ENCODE results near the gene CHAF1A. TPM values are rescaled to one million over a fixed set of nuclear protein-coding genes. Genes with fewer than 3 reads are reported as not detected.

Gene CHAF1A
- total RNA-seq, 1 donor from 2014 or later: 6.8 TPM

GRCh38 chr19:4390017-4390566 is 12.3 kb upstream of the CHAF1A start:
- Histone ChIP-seq H3K27me3 (ENCODE audit: control insufficient read depth, insufficient read depth, low read length) (no peaks in the 10 kb centered on the region), H3K36me3 (ENCODE audit: control insufficient read depth, insufficient read depth, low read length) (peaks cover 2% of the 10 kb centered on the region), H3K4me3 (ENCODE audit: low read depth, low read length) (no peak overlapping the region)
- DNase-seq (ENCODE audit: low read depth): no peak
- TF ChIP-seq CTCF (IDR thresholded peaks at IDR 0.05; ENCODE audit: insufficient read depth, low read length, poor library complexity, severe bottlenecking): no peak

DNA sequence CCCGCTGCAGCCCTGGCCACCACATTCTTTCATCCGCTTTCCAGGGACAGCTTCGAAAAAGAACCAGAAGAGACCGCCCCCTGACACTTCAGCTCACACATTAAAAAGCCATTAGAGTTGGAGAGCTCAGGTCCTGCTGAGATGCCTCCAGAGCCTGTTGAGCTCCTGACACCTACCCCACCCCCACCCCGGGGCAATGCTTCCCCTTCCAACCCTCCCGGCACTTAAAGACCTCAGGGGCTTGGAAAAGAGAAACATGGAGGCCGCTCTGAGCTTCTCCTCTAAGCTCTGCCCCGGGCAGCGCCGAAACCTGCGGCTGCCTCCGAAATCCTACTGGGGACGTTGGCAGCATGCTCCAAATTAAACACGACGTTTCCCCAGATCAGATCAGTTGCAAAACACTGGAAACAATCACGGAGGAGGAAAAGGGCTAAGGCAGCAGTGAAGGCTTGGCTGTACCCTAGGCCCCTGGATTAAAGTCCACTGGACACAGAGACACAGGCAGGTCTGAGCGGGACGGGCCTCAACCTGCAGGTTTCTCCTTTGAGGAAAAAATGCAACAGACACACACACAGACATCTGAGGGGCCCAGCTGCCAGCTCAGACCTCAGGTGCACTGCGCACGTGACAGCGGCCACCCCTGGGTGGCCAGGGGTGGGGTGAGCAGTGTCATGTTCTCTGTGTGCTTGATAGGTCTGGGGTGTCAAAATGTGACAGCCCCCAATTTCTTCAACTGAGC is 11.7 kb upstream of the CHAF1A start:
- DNase-seq (ENCODE audit: low read depth): no peak
- H3K36me3 ChIP-seq (ENCODE audit: control insufficient read depth, insufficient read depth, low read length): peaks cover 2% of the 10 kb centered on the region
- H3K4me3 ChIP-seq (ENCODE audit: low read depth, low read length): no peak overlapping the region
- H3K27me3 ChIP-seq (ENCODE audit: control insufficient read depth, insufficient read depth, low read length): no peaks in the 10 kb centered on the region
- TF ChIP-seq CTCF (IDR thresholded peaks at IDR 0.05; ENCODE audit: insufficient read depth, low read length, poor library complexity, severe bottlenecking): no peak

DNA sequence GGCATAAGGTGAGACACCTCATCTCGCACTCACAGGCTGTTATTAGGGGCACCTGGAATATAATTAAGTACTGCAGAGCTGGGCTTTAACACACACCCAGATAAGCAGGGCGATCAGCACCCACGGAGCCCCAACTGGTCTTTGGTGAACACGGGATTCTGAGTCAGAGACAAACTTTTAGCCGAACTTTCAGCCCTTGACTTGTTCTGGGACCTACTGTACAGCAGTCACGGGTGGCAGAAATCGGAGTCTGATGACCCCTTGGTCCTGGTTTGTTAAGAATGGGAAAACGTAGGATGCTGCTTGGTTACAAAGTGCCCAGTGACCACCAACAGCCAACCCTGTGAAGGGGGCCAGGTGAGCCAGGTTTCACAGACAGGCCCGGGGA is 11.1 kb upstream of the CHAF1A start:
- no peak for DNase-seq (ENCODE audit: low read depth)
- Histone ChIP-seq H3K36me3 (ENCODE audit: control insufficient read depth, insufficient read depth, low read length) (peaks cover 3% of the 10 kb centered on the region), H3K27me3 (ENCODE audit: control insufficient read depth, insufficient read depth, low read length) (no peaks in the 10 kb centered on the region), H3K4me3 (ENCODE audit: low read depth, low read length) (no peak overlapping the region)
- TF ChIP-seq CTCF (IDR thresholded peaks at IDR 0.05; ENCODE audit: insufficient read depth, low read length, poor library complexity, severe bottlenecking): no peak

DNA sequence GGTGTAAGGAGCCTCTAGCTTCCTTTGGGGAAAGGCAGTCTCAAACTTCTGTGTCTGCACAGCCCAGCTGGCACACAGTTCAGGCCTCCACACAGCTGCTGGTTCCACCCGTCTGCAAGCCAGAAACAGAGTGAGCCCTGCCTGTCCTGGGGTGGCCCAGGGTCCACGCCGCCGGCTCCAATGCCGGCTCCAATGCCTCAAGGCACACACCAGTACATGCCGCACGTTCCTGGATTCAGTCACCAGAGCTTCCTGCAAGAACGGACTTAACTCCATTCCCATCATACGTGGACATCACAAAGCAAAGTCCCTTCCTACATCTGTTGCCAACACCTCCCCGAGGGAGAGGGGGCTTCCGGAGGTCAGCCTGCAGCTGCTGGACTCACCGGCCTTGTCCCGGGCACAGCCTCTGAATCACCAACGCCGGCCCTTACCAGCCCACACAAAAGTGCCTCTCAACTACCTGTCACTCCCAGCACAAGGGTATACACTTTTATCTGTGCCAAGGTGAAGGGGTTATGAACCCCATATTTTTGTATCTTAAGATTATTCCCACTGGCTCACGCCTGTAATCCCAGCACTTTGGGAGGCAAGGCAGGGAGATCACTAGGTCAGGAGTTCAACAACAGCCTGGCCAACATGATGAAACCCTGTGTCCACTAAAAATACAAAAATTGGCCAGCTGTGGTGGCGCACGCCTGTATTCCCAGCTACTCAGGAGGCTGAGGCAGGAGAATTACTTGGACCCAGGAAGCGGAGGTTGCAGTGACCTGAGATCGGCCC is 10.5 kb upstream of the CHAF1A start:
- no peaks in the 10 kb centered on the region for H3K27me3 ChIP-seq (ENCODE audit: control insufficient read depth, insufficient read depth, low read length)
- H3K4me3 ChIP-seq (ENCODE audit: low read depth, low read length): no peak overlapping the region
- no peak for DNase-seq (ENCODE audit: low read depth)
- peaks cover 3% of the 10 kb centered on the region for H3K36me3 ChIP-seq (ENCODE audit: control insufficient read depth, insufficient read depth, low read length)
- no peak for TF ChIP-seq CTCF (IDR thresholded peaks at IDR 0.05; ENCODE audit: insufficient read depth, low read length, poor library complexity, severe bottlenecking)

GRCh38 chr19:4393947-4394590 is 8.4 kb upstream of the CHAF1A start:
- no peak overlapping the region for H3K4me3 ChIP-seq (ENCODE audit: low read depth, low read length)

More at GRCh38 chr19:4393947-4394590, 8.4 kb upstream of the CHAF1A start:
- DNase-seq (ENCODE audit: low read depth): no peak
- H3K36me3 ChIP-seq (ENCODE audit: control insufficient read depth, insufficient read depth, low read length): peaks cover 6% of the 10 kb centered on the region
- no peak for TF ChIP-seq CTCF (IDR thresholded peaks at IDR 0.05; ENCODE audit: insufficient read depth, low read length, poor library complexity, severe bottlenecking)
- no peaks in the 10 kb centered on the region for H3K27me3 ChIP-seq (ENCODE audit: control insufficient read depth, insufficient read depth, low read length)

Measured in kidney epithelial cell (primary cell).